Measurements from ENCODE around the gene HBS1L. TPM values are rescaled to one million over a fixed set of nuclear protein-coding genes. Genes with fewer than 3 reads are reported as not detected.

Gene HBS1L
- total and polyA plus RNA-seq, 2 experiments from 2014 or later: 43.0 to 70.6 TPM

DNA sequence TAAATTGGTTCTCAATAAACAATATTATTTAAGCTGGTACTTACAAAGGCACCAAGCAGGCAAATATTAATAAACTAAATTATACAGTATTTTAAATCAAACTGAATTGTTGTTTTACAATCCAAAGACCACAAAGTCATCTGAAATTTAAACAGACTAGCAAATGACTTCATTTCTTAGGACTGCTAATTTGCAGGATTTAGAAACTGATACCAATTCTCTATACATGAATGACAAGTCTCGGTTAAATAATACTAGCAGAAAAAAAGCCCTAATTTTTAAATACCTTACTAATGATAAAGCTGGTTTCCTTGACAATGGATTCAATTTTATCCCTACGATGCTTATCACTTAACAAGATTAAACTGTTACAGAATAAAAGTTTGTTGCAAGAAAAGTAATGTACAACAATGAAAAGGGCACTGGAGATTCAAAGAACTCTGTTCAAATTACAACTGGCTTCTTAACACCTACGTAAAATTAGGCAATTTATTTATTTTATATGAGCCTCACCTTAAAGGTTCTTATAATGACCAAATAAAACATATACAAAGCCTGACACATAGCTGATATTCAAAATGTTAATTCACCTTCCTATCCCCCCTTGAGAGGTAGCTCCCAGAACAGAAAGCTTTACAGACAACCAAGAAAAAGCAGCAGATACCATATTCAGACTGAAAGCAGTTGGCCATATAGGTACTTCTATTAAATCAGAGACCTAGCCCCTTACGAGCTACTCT lies 33.1 kb downstream of the HBS1L start:
- no peak for DNase-seq (ENCODE audit: low spot score)
- Histone ChIP-seq H4K20me1 (ENCODE audit: insufficient read depth, poor library complexity, severe bottlenecking) (no peaks in the 10 kb centered on the region), H3K36me3 (replicated peaks; ENCODE audit: insufficient read depth, low read depth) (no peaks in the 10 kb centered on the region), H3K27ac (no peak overlapping the region), H3K79me2 (peaks cover 7% of the 10 kb centered on the region), H3K27me3 (no peaks in the 10 kb centered on the region), H3K4me2 (no peak overlapping the region), H3K9me2 (replicated peaks; ENCODE audit: insufficient read depth) (no peaks in the 10 kb centered on the region), H2AFZ (no peak overlapping the region), H3K4me1 (ENCODE audit: insufficient read depth) (no peaks in the 10 kb centered on the region), H3K9me3 (ENCODE audit: low read depth) (no peaks in the 10 kb centered on the region), H3K4me3 (no peak overlapping the region)
- 81% methylated on average over 4 of the region's 4 CpGs for WGBS (ENCODE audit: low lambda C conversion rate, missing lambda C conversion rate)
- no peak for TF ChIP-seq EZH2 (IDR thresholded peaks at IDR 0.05; ENCODE audit: borderline replicate concordance)
- TF ChIP-seq, protein P1, sequence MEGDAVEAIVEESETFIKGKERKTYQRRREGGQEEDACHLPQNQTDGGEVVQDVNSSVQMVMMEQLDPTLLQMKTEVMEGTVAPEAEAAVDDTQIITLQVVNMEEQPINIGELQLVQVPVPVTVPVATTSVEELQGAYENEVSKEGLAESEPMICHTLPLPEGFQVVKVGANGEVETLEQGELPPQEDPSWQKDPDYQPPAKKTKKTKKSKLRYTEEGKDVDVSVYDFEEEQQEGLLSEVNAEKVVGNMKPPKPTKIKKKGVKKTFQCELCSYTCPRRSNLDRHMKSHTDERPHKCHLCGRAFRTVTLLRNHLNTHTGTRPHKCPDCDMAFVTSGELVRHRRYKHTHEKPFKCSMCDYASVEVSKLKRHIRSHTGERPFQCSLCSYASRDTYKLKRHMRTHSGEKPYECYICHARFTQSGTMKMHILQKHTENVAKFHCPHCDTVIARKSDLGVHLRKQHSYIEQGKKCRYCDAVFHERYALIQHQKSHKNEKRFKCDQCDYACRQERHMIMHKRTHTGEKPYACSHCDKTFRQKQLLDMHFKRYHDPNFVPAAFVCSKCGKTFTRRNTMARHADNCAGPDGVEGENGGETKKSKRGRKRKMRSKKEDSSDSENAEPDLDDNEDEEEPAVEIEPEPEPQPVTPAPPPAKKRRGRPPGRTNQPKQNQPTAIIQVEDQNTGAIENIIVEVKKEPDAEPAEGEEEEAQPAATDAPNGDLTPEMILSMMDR (IDR thresholded peaks at IDR 0.05; ENCODE audit: poor library complexity): no peak
- no peak for TF ChIP-seq EZH2phosphoT487 (IDR thresholded peaks at IDR 0.05; ENCODE audit: low read depth, severe bottlenecking, unreplicated experiment)

- H4K20me1 ChIP-seq (ENCODE audit: insufficient read depth, poor library complexity, severe bottlenecking): no peaks in the 10 kb centered on the region
- 100% methylated on average over 1 of the region's 1 CpG for WGBS (ENCODE audit: low lambda C conversion rate, missing lambda C conversion rate)
Observed at GRCh38 chr6:135018941-135019340, 35.7 kb downstream of the HBS1L start.

DNA sequence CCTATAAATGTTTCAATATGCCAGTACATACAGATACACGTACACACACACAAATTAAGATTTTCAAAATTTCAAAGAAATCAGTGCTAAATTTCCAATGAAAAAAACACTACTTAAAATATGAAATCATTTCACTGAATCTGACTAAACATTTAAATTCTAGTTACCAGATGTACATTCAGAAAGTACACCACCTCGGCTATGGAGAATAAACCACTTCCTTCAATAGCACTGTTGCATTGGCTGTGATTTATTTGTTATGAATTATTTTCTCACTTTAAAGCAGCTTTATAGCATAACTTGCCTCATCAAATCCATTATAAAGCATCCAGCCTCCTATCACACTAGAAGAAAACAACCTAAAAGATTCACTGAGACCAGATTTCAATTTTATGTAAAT lies 36.6 kb downstream of the HBS1L start:
- H3K9me3 ChIP-seq (ENCODE audit: low read depth): no peaks in the 10 kb centered on the region
- H3K36me3 ChIP-seq (replicated peaks; ENCODE audit: insufficient read depth, low read depth): no peaks in the 10 kb centered on the region
- H3K9me2 ChIP-seq (replicated peaks; ENCODE audit: insufficient read depth): no peaks in the 10 kb centered on the region
- no peak overlapping the region for H3K27ac ChIP-seq
- no peaks in the 10 kb centered on the region for H3K79me2 ChIP-seq
- no peak overlapping the region for H3K4me2 ChIP-seq
- H4K20me1 ChIP-seq (ENCODE audit: insufficient read depth, poor library complexity, severe bottlenecking): no peaks in the 10 kb centered on the region
- TF ChIP-seq, protein P1 (IDR thresholded peaks at IDR 0.05; ENCODE audit: poor library complexity): no peak
- TF ChIP-seq EZH2phosphoT487 (IDR thresholded peaks at IDR 0.05; ENCODE audit: low read depth, severe bottlenecking, unreplicated experiment): no peak
- no peak for TF ChIP-seq EZH2 (IDR thresholded peaks at IDR 0.05; ENCODE audit: borderline replicate concordance)
- no peaks in the 10 kb centered on the region for H3K4me1 ChIP-seq (ENCODE audit: insufficient read depth)
- H2AFZ ChIP-seq: no peak overlapping the region
- H3K4me3 ChIP-seq: no peak overlapping the region
- DNase-seq (ENCODE audit: low spot score): no peak
- 95% methylated on average over 2 of the region's 2 CpGs for WGBS (ENCODE audit: low lambda C conversion rate, missing lambda C conversion rate)
- no peaks in the 10 kb centered on the region for H3K27me3 ChIP-seq

More at GRCh38 chr6:135018941-135019340, 35.7 kb downstream of the HBS1L start:
- Histone ChIP-seq H3K4me2 (no peak overlapping the region), H3K4me1 (ENCODE audit: insufficient read depth) (no peaks in the 10 kb centered on the region), H3K79me2 (no peaks in the 10 kb centered on the region), H2AFZ (no peak overlapping the region), H3K9me2 (replicated peaks; ENCODE audit: insufficient read depth) (no peaks in the 10 kb centered on the region), H3K4me3 (no peak overlapping the region), H3K9me3 (ENCODE audit: low read depth) (no peaks in the 10 kb centered on the region), H3K36me3 (replicated peaks; ENCODE audit: insufficient read depth, low read depth) (no peaks in the 10 kb centered on the region), H3K27me3 (no peaks in the 10 kb centered on the region), H3K27ac (no peak overlapping the region)
- TF ChIP-seq, protein P1 (IDR thresholded peaks at IDR 0.05; ENCODE audit: poor library complexity): no peak
- no peak for DNase-seq (ENCODE audit: low spot score)

Data from hepatocyte (in vitro differentiated cells).